ENCODE measurements around the gene POLR2A.
"Not testable (repeated sequence)": the region's sequence is repeated elsewhere in the genome, so short reads cannot be mapped to it uniquely, and the experiment has no call there.

Gene POLR2A

GRCh38 chr17:7479213-7480088 lies 4.7 kb upstream of the POLR2A start, which contains the start of gene ZBTB4:
Gene ZBTB4, minus strand, starts transcription at chr17:7479631. Its CDS starts 12,830 bp downstream, at chr17:7466801.
- DNase-seq: peak; percentile 81 to 85

DNA sequence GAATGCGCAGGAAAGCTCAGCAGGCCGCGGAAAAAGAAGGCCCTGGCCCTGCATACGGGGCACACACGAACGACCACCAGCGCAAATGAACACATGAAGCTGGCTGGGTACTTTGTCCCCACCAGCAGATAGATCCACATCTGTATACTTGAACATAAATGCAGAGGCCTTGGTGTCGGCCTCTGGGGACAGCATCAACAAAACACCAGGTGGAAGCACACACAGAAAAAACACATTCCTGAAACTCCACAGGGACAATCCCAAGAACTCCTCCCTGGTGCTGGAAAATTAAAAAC lies 4.1 kb upstream of the POLR2A start:
- no peak for DNase-seq
- TF ChIP-seq POLR2A (IDR thresholded peaks at IDR 0.05; ENCODE audit: low read length) (no peak), GATA1 (IDR thresholded peaks at IDR 0.05; ENCODE audit: low read depth, low read length) (no peak)

More at GRCh38 chr17:7479213-7480088, 4.7 kb upstream of the POLR2A start, which contains the start of gene ZBTB4:
- no peak for TF ChIP-seq GATA1 (IDR thresholded peaks at IDR 0.05; ENCODE audit: low read depth, low read length)
- peak; percentile 32 for TF ChIP-seq POLR2A (IDR thresholded peaks at IDR 0.05; ENCODE audit: low read length)

DNA sequence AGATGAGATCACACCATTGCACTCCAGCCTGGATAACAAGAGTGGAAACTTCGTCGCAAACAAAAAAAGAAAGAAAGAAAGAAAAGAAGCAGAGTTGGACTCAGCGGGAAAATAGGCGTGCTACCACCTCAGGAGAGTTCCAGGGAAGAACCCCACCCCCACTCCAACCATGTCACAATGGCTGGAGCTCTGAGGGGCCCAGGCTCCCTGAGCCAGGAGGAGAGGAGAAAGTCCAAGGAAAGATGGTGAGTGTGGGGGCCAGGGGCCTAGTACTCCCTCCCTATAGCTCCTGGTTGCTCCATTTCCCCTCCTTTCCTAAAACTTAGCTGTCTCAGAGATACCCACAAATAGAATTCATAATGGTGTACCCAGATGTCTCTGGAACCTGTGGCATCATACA lies 2.9 kb upstream of the POLR2A start, which contains the start of gene SLC35G6:
Gene SLC35G6, plus strand, starts transcription at position 172 of the 400 bp plus-strand sequence. Its CDS starts 71 bp downstream, at position 243.
- DNase-seq: not testable (repeated sequence)

- not testable (repeated sequence) for DNase-seq
These were observed 2.1 kb upstream of the POLR2A start for GRCh38 chr17:7481842-7482741.

DNA sequence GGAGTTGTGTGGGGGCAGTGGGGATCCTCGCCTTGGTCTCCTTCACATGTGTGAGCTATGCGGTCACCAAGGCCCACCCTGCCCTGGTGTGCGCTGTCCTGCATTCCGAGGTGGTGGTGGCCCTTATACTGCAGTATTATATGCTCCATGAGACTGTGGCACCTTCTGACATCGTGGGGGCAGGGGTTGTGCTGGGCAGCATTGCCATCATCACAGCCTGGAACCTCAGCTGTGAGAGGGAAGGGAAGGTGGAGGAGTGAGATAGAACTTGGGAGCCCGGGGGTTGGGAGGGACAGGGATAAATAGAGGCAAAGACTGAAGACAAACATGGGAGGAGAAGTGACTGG lies 1.5 kb upstream of the POLR2A start:
- peak in 1 of 2 experiments; percentile 46 for DNase-seq

GRCh38 chr17:7483255-7484066 lies 705 bp upstream of the POLR2A start:
- TF ChIP-seq GATA1 (IDR thresholded peaks at IDR 0.05; ENCODE audit: low read depth, low read length): no peak
- no peak for TF ChIP-seq POLR2A (IDR thresholded peaks at IDR 0.05; ENCODE audit: low read length)
- peak; percentile 97 to 99 for DNase-seq

DNA sequence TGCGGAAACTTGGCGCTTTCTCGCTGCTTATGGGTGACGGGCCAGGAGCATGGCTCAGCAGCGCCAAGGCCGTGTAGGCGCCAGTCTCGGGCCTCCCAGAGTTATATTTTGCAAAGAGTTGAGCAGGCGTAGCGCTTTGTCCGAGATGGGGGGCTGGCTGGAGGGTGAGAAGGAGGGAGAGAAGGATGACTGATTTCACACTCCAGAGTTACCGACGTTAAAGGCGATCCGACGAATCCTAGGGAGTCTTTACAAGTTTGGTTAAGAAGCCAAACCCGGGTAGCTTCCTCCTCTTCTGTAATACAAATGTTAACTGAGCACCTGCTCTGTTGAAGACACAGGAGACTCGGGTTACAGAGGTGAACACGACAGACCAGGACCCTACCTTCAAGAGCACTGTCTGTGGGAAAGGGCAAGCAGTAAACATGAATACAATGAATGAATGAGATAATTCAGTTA lies 782 bp downstream of the POLR2A start:
- no peak for DNase-seq
- no peak for TF ChIP-seq GATA1 (IDR thresholded peaks at IDR 0.05; ENCODE audit: low read depth, low read length)
- TF ChIP-seq POLR2A (IDR thresholded peaks at IDR 0.05; ENCODE audit: low read length): no peak

DNA sequence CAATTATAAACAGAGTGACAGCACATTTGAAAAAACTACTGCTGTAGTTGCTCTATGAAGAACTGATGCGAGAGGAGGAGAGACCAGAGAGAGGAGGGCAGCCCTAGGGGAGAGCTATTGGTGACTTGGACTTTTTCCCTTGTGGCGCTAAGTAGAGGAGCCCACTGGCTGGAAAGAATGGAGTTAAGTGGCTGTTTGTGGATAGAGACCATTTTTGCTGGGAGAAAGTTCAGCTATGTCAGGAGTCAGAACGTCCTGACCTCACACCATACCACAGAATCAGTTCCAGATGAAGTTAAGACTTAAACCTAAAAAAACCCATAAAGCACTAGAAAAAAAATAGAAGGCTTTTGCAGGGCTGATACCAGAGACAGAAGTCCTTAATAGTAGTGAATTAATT lies 2.0 kb downstream of the POLR2A start:
- TF ChIP-seq POLR2A (IDR thresholded peaks at IDR 0.05; ENCODE audit: low read length): no peak
- no peak for TF ChIP-seq GATA1 (IDR thresholded peaks at IDR 0.05; ENCODE audit: low read depth, low read length)
- DNase-seq: peak in 1 of 2 experiments; percentile 54

GRCh38 chr17:7490144-7490543 lies 6.0 kb downstream of the POLR2A start:
- TF ChIP-seq POLR2A (IDR thresholded peaks at IDR 0.05; ENCODE audit: low read length) (no peak), GATA1 (IDR thresholded peaks at IDR 0.05; ENCODE audit: low read depth, low read length) (no peak)

DNA sequence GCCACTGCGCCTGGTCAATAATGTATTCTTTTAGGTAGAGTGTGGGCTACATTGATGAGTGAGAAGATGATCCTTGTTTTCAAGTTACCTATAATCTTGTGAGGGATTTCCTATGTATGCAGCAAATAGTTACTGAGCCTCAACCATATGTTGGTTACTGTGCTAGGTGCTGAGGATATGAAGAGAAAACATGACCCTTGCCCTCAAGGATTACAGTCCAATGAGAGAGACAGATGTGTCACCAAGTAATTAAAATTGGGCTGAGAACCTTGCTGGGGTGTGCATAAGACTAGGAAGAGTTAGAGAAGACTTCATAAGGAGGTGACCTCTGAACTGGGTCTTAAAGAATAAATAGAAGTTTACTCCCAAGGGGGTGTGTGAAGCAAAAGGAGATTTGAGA lies 7.4 kb downstream of the POLR2A start:
- no peak for TF ChIP-seq GATA1 (IDR thresholded peaks at IDR 0.05; ENCODE audit: low read depth, low read length)
- no peak for TF ChIP-seq POLR2A (IDR thresholded peaks at IDR 0.05; ENCODE audit: low read length)
- DNase-seq: no peak

More at GRCh38 chr17:7490144-7490543, 6.0 kb downstream of the POLR2A start:
- no peak for DNase-seq

- no peak for TF ChIP-seq POLR2A (IDR thresholded peaks at IDR 0.05; ENCODE audit: low read length)
- TF ChIP-seq GATA1 (IDR thresholded peaks at IDR 0.05; ENCODE audit: low read depth, low read length): no peak
- no peak for DNase-seq
These were observed 9.8 kb downstream of the POLR2A start for GRCh38 chr17:7493941-7494340.

DNA sequence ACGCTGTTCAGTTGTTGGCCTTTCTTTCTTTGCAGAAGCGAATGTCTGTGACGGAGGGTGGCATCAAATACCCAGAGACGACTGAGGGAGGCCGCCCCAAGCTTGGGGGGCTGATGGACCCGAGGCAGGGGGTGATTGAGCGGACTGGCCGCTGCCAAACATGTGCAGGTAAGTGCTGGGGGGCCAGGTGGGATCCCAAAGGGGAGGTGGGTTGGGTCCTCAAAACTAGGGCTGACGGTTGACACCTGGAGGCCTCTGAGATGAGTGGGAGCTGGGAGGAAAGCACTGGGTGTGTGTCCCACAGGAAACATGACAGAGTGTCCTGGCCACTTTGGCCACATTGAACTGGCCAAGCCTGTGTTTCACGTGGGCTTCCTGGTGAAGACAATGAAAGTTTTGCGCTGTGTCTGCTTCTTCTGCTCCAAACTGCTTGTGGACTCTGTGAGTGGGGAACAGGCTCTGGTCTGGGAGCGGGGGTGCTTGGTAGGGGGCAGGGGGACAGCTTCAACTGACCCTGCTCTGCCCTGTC lies 11.8 kb downstream of the POLR2A start:
- no peak for TF ChIP-seq GATA1 (IDR thresholded peaks at IDR 0.05; ENCODE audit: low read depth, low read length)
- no peak for TF ChIP-seq POLR2A (IDR thresholded peaks at IDR 0.05; ENCODE audit: low read length)
- no peak for DNase-seq

- TF ChIP-seq GATA1 (IDR thresholded peaks at IDR 0.05; ENCODE audit: low read depth, low read length) (no peak), POLR2A (IDR thresholded peaks at IDR 0.05; ENCODE audit: low read length) (no peak)
- no peak for DNase-seq
These were observed 12.5 kb downstream of the POLR2A start for GRCh38 chr17:7496470-7497183.

All from erythroblast (primary cell).